Fibroblast of skin of left quadriceps (primary cell): ENCODE results near the gene SUCLG2.
"Not testable (repeated sequence)": the region's sequence is repeated elsewhere in the genome, so short reads cannot be mapped to it uniquely, and the experiment has no call there.

Experiments used
- DNase-seq, 2 experiments: peaks; one replicate each; pipeline ENCODE4 v3.0.0-alpha.2; 2013; ENCODE audit warnings: low read depth in 2 of 2

The SUCLG2 gene

GRCh38 chr3:67609709-67610108 is 44.7 kb downstream of the SUCLG2 start:
- no peak for DNase-seq

- DNase-seq: no peak
These were observed 46.4 kb downstream of the SUCLG2 start for GRCh38 chr3:67608034-67608433.

- DNase-seq: peak; percentile 63 to 65
These were observed 49.0 kb downstream of the SUCLG2 start for GRCh38 chr3:67605377-67605776.

- no peak for DNase-seq
These were observed 51.6 kb downstream of the SUCLG2 start for GRCh38 chr3:67602816-67603215.

- no peak for DNase-seq
These were observed 52.3 kb downstream of the SUCLG2 start for GRCh38 chr3:67601919-67602608.

- no peak for DNase-seq
These were observed 53.0 kb downstream of the SUCLG2 start for GRCh38 chr3:67601385-67601784.

GRCh38 chr3:67599821-67600220 is 54.6 kb downstream of the SUCLG2 start:
- DNase-seq: no peak

GRCh38 chr3:67598814-67599556 is 55.4 kb downstream of the SUCLG2 start:
- no peak for DNase-seq

GRCh38 chr3:67595424-67595823 is 59.0 kb downstream of the SUCLG2 start:
- DNase-seq: no peak

- DNase-seq: peak; percentile 26 to 27
These were observed 60.6 kb downstream of the SUCLG2 start for GRCh38 chr3:67593761-67594234.

- no peak for DNase-seq
These were observed 62.4 kb downstream of the SUCLG2 start for GRCh38 chr3:67592057-67592456.

- no peak for DNase-seq
These were observed 66.6 kb downstream of the SUCLG2 start for GRCh38 chr3:67587811-67588210.

- no peak for DNase-seq
These were observed 67.1 kb downstream of the SUCLG2 start for GRCh38 chr3:67587301-67587700.

GRCh38 chr3:67584608-67585007 is 69.8 kb downstream of the SUCLG2 start:
- not testable (repeated sequence) for DNase-seq

GRCh38 chr3:67580430-67581000 is 73.9 kb downstream of the SUCLG2 start:
- no peak for DNase-seq

GRCh38 chr3:67578416-67578815 is 76.0 kb downstream of the SUCLG2 start:
- DNase-seq: peak in 1 of 2 experiments; percentile 2

GRCh38 chr3:67576441-67576840 is 78.0 kb downstream of the SUCLG2 start:
- no peak for DNase-seq

GRCh38 chr3:67569324-67569723 is 85.1 kb downstream of the SUCLG2 start:
- no peak for DNase-seq

GRCh38 chr3:67567893-67568292 is 86.5 kb downstream of the SUCLG2 start:
- DNase-seq: no peak

GRCh38 chr3:67564973-67565372 is 89.4 kb downstream of the SUCLG2 start:
- DNase-seq: no peak

- no peak for DNase-seq
These were observed 90.4 kb downstream of the SUCLG2 start for GRCh38 chr3:67564008-67564407.

GRCh38 chr3:67561667-67562394 is 92.6 kb downstream of the SUCLG2 start:
- no peak for DNase-seq
